ENCODE data around the gene SLC2A13. TPM values are rescaled to one million over a fixed set of nuclear protein-coding genes. Genes with fewer than 3 reads are reported as not detected.
"Not testable (repeated sequence)": the region's sequence is repeated elsewhere in the genome, so short reads cannot be mapped to it uniquely, and the experiment has no call there.

SLC2A13 gene
- total RNA-seq, 1 donor from 2014 or later: 11.1 TPM

DNA sequence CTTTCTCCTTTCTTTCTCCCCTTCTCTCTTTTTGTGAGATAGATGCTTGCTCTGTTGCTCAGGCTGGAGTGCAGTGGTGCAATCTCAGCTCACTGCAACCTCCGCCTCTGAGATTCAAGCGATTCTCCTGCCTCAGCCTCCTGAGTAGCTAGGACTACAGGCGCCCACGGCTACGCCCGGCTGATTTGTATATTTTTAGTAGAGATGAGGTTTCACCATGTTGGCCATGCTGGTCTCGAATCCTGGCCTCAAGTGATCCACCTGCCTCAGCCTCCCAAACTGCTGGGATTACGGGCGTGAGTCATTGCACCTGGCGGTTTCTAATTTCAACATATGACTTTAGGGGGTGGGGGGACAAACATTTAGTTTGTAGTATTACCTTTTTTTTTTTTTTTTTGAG, 293.4 kb downstream of the SLC2A13 start:
- DNase-seq (ENCODE audit: low spot score): not testable (repeated sequence)

DNA sequence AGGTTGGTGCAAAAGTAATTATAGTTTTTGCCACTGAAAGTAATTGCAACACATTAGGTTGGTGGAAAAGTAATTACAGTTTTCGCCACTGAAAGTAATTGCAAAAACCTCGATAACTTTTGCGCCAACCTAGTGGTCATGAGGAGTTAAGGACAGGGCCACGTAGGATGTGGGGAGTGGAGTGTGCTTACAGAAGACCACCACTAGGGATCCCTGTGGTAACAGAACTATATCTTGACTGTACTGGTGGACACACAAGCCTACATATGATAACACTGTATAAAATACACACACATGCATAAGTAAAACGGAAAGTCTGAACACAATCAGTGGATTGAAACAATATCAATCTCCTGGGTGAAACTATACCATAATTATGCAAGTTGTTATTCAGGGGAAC, 298.8 kb downstream of the SLC2A13 start:
- no peak for DNase-seq (ENCODE audit: low spot score)

DNA sequence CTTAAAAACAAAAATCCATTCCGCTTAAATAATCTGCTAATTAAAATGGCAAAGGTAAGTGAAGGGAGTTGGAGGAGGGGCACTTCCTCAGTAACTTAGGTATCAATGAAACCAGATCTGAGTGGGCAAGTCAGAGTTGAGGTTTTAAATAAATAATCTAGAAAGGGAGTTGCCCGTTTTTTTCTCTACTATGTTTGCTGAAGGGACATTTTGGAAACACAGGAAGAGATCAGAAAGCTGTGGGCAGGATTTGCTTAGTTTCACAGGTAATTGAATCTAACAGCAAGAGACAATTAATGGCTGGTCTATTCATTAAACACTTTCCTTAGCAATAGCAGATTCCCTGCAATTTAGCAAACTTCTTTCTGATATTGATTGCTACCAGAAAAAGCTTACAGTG, 300.2 kb downstream of the SLC2A13 start:
- no peak for DNase-seq (ENCODE audit: low spot score)

DNA sequence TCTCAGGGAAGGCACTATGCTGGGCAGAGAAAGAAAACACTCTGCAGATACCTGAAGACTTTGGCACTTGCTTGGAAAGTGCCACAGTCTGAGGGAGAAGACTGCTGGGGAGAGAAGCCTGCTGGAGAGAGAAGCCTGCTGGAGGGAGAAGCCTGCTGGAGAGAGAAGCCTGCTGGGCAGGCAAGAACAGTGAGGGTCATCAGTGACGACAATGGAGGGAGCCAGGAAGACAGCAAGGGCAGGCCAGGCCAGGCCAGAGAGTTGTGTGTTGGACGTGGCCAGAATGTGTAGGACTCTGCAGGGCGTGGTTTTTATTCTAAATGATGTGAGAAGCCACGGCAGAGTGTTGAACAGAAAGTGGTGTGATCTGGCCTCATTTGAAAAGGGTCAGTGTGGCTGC, 301.0 kb downstream of the SLC2A13 start:
- DNase-seq (ENCODE audit: low spot score): no peak

DNA sequence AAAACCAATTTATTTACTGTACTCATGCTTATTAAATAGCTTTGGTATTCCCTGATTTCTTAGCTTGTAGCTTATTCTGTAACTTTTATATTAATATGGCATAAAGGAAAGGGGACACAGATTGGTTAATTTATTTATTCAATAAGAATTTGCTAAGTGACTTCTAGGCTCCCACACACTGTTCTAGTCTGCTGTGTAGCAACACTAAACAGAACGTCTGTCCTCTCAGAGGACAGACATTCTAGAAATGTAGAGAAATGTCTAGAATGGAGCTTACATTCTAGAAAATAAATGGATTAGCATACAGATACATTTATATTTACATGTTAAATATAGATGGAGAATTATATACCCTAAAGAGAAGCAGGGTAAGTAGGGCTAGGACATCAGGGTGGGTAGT, 301.4 kb downstream of the SLC2A13 start:
- no peak for DNase-seq (ENCODE audit: low spot score)

DNA sequence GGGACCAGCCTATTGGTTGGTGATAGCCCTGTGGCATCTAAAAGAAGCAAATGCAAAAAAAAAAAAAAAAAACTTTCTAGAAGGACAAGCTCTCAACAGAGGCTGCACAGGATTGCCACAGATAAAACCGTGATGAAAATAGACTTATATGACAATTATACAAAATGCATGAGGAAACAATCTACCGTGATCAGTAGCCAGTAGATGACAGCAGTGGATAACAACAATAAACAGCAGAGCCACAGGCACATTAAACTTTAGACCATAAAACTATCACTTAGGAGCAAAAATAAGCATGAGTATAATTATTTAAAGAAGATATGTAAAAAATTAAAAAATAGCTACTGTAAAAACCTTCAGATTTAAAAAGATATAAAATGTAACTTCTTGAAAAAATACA, 302.7 kb downstream of the SLC2A13 start:
- DNase-seq (ENCODE audit: low spot score): no peak

DNA sequence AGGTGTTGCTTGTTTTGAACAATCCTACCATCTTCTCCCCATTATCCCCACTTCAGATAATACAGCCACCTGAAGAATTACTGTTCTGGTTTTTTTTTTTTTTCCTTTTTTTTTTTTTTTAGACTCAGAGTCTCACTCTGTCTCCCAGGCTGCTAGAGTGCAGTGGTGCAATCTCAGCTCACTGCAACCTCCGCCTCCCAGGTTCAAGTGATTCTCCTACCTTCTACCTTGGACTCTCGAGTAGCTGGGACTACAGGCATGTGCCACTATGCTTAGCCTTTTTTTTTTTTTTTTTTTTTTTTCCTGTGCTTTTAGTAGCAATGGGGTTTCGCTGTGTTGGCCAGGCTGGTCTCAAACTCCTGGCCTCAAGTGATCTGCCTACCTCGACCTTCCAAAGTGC, 306.9 kb downstream of the SLC2A13 start:
- no peak for DNase-seq (ENCODE audit: low spot score)

DNA sequence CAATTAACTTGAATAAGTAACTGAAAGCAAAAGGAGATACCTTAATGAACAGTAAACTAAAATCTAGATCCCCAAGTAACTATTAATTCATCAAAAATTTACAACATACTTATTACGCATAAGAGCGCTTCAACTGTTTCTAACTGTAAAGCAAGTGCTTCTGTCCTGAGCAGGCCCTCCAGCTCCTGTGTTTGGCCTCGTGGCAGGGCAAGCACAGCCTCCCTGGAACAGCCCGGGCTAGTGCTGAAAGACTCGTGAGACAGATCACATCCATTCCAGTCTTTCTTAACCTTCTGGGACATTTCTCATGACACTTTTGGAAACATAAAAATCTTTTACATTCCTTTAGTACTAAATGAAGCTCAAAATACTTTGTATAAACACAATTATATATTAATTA, 307.5 kb downstream of the SLC2A13 start:
- no peak for DNase-seq (ENCODE audit: low spot score)

DNA sequence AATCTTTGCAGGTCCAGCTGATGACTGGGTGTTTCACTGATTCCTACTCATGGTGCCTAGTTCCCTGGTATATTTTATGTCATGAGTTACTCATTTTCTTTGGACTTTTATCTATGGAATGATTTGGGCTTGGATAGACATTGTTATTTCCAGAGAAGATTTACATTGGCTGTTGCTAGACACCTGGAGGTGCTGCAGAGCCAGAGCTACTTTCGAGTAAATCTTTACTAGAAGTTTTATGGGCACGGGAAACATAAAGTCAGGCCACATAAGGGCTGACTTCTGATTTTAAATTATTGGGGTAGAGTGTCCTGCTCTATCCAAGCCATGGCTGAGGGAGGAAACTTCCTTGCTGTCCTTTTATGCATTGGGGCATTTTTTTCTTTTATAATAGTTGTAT, 310.4 kb downstream of the SLC2A13 start:
- DNase-seq (ENCODE audit: low spot score): no peak

DNA sequence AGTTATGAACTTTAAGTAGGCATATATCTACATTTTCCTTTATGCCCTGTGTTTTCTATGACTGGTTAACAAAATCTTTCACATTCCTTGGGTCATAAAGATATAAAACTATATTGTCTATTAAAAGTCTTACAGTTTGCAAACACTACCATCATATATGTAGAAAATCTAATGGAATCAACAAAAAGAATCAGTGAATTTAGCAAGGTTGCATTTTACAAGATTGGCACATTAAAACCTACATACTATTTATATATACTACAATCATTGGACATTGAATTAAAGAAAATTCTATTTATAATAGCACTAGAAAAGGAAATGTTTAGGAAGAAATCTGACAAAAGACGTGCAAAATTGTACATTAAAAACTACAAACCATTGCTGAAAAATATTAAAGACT, 312.9 kb downstream of the SLC2A13 start:
- no peak for DNase-seq (ENCODE audit: low spot score)

DNA sequence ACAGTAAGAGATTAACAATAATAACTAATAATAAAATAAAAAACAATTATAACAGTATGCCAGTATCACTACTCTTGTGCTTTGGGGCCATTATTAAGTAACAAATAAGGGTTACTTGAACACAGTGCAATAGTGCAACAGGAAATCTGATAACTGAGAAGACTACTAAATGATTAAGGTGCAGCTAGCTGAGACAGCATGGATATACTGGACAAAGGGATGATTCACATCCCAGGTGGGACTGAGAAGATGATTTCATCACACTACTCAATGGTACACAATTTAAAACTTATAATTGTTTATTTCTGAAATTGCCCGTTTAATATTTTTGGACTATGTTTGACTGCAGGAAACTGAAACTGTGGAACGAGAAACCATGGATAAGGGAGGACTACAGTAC, 317.6 kb downstream of the SLC2A13 start:
- DNase-seq (ENCODE audit: low spot score): no peak

DNA sequence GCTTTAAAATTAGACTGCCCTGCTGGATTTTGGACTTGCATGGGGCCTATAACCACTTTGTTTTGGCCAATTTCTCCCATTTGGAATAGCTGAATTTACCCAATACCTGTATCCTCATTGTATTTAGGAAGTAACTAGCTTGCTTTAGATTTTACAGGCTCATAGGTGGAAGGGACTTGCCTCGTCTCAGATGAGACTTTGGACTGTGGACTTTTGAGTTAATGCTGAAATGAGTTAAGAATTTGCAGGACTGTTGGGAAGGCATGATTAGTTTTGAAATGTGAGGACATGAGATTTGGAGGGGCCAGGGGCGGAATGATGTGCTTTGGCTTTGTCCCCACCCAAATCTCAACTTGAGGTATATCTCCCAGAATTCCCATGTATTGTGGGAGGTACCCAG, 320.1 kb downstream of the SLC2A13 start:
- not testable (repeated sequence) for DNase-seq (ENCODE audit: low spot score)

DNA sequence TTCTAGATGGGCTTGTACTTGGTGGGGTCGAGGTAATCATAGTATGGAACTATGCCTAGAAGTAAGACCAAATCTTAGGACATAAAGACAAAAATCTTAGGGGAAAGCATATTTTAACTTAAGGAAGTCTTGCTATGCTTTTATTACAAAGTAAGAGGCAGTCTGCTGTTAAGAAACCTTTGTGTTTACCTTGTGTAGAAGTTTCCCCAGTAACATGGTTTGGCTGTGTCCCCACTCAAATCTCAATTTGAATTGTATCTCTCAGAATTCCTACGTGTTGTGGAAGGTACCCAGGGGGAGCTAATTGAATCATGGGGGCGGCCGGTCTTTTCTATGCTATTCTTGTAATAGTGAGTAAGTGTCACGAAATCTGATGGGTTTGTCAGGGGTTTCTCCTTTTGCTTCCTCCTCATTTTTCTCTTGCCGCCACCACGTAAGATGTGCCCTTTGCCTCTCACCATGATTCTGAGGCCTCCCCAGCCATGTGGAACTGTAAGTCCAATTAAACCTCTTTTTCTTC, 323.8 kb downstream of the SLC2A13 start:
- DNase-seq (ENCODE audit: low spot score): no peak

DNA sequence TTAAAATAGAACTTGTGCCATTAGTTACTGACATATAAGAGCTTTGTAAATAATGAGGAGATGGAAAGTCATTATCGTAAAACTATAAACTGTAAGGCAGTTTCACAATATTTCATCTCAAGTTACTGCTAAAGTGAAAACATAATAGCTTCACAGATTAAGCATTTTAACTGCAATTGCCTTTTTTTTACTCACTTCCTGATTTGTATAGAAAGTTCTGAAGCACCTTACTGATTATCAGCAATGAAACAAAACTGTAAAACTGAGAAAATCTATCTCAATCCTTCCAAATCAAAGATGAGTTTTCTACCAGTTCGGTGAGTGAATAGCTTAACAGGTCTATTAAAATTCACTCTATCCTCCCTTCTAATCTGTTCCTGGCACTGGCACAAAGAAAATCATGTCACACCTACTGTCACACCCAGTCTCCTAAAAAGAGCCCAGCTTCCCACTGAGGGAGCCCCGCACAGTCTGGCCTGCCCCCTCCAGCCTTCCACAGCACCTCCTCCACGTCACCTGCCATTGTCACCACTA, 324.9 kb downstream of the SLC2A13 start:
- no peak for DNase-seq (ENCODE audit: low spot score)

DNA sequence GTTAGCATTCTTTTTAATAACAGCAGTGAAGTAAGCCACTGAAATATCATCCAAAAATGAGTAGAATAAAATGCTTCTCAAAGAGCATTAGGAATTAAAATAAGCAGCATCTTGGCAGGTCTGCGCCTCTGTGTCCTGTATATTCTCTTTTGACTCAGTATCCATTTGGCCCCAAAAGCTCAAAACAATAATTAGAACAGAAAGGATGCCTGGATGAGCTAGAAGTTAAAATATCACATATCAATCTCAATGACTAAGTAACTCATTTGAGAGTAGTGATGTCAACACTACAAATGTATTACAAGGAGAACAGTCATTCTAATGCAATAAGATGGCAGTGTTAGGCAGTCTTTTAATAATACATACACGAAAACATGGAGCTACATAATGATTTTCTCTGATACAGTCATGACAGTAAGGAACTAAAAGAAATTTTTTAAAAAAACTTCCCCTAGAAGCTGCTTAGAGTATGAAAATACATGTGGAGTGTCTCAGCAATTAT, 325.4 kb downstream of the SLC2A13 start:
- no peak for DNase-seq (ENCODE audit: low spot score)

DNA sequence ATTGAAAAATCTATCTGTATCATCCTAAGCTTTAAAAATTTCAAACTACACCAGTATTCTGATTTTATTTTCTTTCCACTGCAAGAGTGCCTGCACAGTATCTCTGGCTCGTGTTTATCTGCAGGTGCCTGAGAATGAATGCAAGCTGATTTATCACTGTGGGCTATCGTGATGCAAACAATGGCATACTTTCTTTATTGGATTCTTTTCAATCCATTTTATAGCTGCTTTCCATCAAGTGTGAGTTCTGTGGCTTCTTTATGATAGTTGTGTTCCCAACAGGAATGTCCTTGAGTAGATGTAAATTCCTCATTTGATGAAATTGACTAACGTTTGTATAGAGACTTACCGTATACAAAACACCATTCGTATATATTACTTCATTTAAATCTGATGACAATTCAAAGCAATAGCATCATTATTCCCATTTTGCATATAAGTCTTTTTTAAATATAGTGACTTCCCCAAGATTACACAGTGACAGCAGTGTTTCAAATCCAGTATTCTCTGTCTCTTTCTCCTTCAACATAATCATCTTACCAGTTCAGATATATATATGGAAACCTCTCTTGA, 326.0 kb downstream of the SLC2A13 start:
- DNase-seq (ENCODE audit: low spot score): no peak

DNA sequence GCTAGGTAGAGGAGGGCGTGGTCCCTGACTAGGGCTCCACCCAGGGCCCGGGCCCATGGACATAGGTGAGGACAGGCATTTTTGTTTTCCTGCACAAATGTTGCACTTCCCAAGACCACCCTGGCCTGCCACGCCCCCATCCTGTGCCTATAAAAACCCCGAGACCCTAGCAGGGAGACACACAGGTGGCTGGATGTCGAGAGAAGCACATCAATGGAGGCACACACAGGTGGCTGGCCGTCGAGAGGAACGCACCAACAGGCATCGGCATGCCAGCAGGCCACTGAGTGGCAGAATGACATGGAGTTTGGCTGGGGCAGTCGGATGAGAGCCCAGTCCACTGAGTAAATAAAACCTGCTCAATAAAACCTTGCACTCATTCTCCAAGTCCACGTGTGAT, 328.4 kb downstream of the SLC2A13 start:
- no peak for DNase-seq (ENCODE audit: low spot score)

DNA sequence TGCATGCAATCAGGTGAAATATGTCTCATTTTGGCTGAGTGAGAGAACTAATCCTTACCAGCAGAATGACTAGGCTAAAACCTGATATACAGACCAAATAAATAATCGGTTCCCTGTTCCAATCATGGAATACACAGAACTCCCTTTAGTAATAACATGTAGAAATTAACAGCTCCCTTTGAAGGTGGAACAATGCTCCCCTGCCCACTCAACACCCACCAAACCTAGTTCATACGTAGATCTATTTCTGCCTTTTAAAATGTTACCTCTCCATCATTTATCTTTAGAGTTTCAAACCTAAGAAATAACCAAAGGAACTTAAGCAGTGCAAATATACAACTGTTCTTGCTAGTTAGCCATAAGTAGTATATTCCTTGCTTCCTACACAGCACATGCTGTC, 332.6 kb downstream of the SLC2A13 start:
- no peak for DNase-seq (ENCODE audit: low spot score)

DNA sequence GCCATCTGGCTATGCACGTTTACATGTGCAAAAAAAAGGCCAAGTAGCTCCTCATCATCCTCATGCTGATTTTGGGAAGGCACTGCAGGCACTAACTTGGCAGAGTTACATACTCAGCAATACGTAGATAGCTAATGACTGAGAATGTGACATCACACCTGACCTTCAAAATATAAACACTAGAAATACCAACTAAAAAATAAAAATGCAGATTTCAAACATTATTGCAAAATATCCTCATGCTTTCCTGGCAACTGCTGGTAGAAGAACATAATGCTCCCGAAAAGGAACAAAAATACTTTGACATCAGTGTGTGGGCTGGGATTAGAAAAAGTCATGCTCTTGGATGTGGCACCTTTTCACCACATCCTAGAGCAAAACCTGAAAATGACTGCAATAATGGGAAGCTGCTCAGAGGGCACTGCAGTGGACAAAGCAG, 333.0 kb downstream of the SLC2A13 start:
- no peak for DNase-seq (ENCODE audit: low spot score)

DNA sequence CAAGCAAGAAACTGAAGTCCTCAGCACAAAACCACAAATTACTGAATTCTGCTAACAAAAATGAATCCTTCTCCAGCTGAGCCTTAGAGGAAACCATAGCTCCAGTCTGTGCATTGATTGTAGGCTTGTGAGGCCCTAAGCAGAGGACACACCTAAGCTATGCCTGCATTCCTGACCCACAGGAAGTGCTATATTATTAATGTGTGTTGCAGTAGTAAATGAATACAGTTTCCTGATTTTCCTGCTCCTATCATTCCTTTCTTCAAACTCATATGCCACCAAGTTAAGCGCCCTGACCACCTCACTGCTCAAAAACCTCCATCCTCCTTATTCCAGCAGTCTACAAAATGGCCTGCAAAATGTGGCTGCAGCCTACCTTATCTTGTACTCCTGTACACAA, 334.4 kb downstream of the SLC2A13 start:
- no peak for DNase-seq (ENCODE audit: low spot score)

DNA sequence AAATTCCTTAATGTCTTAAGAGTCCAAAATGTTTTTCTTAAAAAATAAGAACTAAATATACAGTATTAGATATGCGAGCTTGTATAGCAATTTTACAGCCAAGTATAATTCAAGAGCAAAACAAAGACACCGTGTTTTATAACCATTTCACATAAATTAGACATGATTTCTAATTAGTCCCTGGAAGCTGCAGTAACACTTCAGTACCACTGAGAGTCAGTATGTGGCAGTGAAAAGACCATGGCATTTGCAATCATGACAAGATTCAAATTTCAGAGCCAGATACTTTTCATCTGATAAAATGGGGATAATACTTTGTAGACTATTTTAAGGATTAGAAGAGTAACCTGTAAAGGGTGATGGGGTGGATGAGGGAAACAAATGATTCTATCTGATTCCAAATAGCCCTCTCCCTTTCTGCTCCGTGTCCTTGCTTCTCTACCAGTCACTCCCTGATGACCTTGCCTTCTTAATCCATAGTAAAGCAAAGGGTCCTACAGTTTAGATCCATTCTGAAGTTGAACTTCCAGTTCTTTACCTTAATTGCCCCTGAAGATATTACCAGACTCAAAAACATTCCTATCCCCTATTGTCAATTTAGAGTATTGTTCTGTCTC, 340.8 kb downstream of the SLC2A13 start:
- DNase-seq (ENCODE audit: low spot score): no peak

DNA sequence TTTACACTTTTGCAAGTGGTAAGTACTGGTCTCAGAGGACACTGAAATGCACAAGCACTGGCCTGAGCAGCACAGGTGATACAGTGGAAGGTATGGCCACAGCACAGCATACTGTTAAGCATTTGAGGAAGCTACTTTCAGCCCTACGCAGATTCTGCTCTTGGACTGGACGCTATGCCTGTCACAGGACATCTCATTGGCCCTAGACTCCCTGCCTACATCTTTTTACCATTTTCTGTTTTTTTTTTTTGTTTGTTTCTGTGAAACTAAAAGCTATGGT, 342.1 kb downstream of the SLC2A13 start:
- no peak for DNase-seq (ENCODE audit: low spot score)

DNA sequence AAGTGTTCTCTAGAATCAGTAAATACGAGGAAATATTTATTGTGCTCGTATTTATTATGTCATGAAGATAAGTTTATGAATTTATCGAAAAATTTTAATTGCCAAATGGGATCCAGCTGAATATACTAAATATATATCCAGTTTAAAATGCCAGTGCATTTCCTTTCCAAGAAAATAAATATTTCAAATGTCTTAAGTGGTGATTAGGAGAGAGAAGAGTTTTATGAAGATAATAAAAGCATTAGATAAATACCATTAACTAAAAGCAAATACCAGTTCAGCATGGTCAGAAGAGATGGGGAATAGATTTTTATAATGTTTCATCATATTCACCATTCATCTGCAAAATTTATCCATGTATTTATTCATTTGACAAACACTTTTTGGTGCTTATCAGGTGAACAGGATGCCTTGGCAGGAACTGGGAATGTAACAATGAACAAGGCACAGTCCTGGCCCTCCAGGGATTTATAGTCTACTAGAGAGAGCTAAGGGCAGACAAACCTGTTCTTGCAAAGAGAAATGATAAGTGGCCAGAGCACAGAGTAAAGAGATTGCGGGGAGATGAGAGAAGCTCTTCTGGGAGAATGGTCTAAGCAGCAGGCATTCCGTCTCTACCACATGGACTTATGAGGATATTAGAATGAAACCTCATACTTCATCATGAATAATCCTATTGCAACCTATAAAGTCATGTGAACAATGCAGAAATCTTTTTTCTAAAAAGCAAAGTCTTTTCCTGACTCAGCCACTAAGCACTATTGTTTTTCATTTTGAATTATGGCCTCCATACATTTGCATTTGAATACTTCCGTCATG, 342.6 kb downstream of the SLC2A13 start:
- no peak for DNase-seq (ENCODE audit: low spot score)

Measured in mucosa of gallbladder (tissue), 1 donor.